Gastrocnemius medialis (tissue), 4 donors: ENCODE measurements around the gene IGF1R.

ENCODE experiments used
- CTCF ChIP-seq, 5 experiments: fragments of 450-650 bp in 3 of 5; fragments of 200-600 bp in 2 of 5; sonication (generic) in 2 of 5; IDR thresholded peaks in 4 of 5; conservative IDR thresholded peaks in 1 of 5; 1 replicate in 4 of 5; 2 replicates in 1 of 5; pipeline ENCODE4 v1.5.1; 2016 to 2019; ENCODE audit warnings: antibody characterized with exemption in 5 of 5, mild to moderate bottlenecking in 3 of 5, moderate library complexity in 3 of 5
- POLR2A ChIP-seq, 2 donors: fragments of 450-650 bp; IDR thresholded peaks; one replicate each; pipeline ENCODE4 v1.6.1; 2017; ENCODE audit warnings: antibody characterized with exemption in 2 of 2, mild to moderate bottlenecking in 2 of 2, moderate library complexity in 2 of 2

- TF ChIP-seq CTCF (IDR thresholded peaks at IDR 0.05 in 4 of 5, conservative IDR thresholded peaks at IDR 0.05 in 1 of 5) (no peak), POLR2A (IDR thresholded peaks at IDR 0.05) (no peak)
These were observed 66.6 kb downstream of the IGF1R start for GRCh38 chr15:98714922-98715321.
